Trophoblast cell (in vitro differentiated cells and primary cell): Measurements from ENCODE around the gene CBLN2. TPM values are rescaled to one million over a fixed set of nuclear protein-coding genes. Genes with fewer than 3 reads are reported as not detected.

Experiments
- DNase-seq, 2 donors: peaks; one replicate each; pipeline ENCODE4 v3.0.0-alpha.2; 2016
- H2AFZ ChIP-seq: 2 replicates; pipeline ENCODE4 v1.6.1; 2013; ENCODE audit warnings: low read length, moderate library complexity, mild to moderate bottlenecking; ENCODE audit not compliant: insufficient read depth, poor library complexity
- H2AK5ac ChIP-seq: 2 replicates; pipeline ENCODE4 v1.6.1; 2013; ENCODE audit warnings: mild to moderate bottlenecking, low read length
- H2BK120ac ChIP-seq: 2 replicates; pipeline ENCODE4 v1.6.1; 2013; ENCODE audit warnings: low read length, mild to moderate bottlenecking, moderate library complexity; ENCODE audit not compliant: insufficient read depth, poor library complexity
- H2BK12ac ChIP-seq: 2 replicates; pipeline ENCODE4 v1.6.1; 2013; ENCODE audit warnings: mild to moderate bottlenecking, low read length, moderate library complexity
- H2BK5ac ChIP-seq: 2 replicates; pipeline ENCODE4 v1.6.1; 2013; ENCODE audit warnings: low read length, low read depth, moderate library complexity, mild to moderate bottlenecking; ENCODE audit not compliant: poor library complexity
- H3K14ac ChIP-seq: 2 replicates; pipeline ENCODE4 v1.6.1; 2013; ENCODE audit warnings: mild to moderate bottlenecking, low read length
- H3K18ac ChIP-seq: 2 replicates; pipeline ENCODE4 v1.6.1; 2013; ENCODE audit warnings: mild to moderate bottlenecking, low read length
- H3K23ac ChIP-seq: 2 replicates; pipeline ENCODE4 v1.6.1; 2013; ENCODE audit warnings: low read length
- H3K27ac ChIP-seq: 2 replicates; pipeline ENCODE4 v1.5.1; 2013; ENCODE audit warnings: low read depth, mild to moderate bottlenecking, inconsistent platforms, low read length, moderate library complexity
- H3K27me3 ChIP-seq: 2 replicates; pipeline ENCODE4 v1.6.1; 2013; ENCODE audit warnings: inconsistent platforms, mild to moderate bottlenecking, low read length, moderate library complexity; ENCODE audit not compliant: insufficient read depth
- H3K36me3 ChIP-seq, 2 experiments: 1 replicate in 1 of 2; 2 replicates in 1 of 2; pipeline ENCODE4 v1.6.1; 2013; ENCODE audit warnings: low read length in 2 of 2, mild to moderate bottlenecking in 2 of 2, moderate library complexity in 1 of 2; ENCODE audit not compliant: insufficient read depth in 2 of 2, control insufficient read depth in 1 of 2
- H3K4ac ChIP-seq: 2 replicates; pipeline ENCODE4 v1.6.1; 2013; ENCODE audit warnings: low read depth, mild to moderate bottlenecking, low read length, moderate library complexity
- H3K4me1 ChIP-seq, 2 experiments: 1 replicate in 1 of 2; 2 replicates in 1 of 2; pipeline ENCODE4 v1.6.1; 2013; ENCODE audit warnings: low read length in 2 of 2, mild to moderate bottlenecking in 2 of 2, moderate library complexity in 1 of 2; ENCODE audit not compliant: insufficient read depth in 2 of 2, control insufficient read depth in 1 of 2
- H3K4me2 ChIP-seq: 2 replicates; pipeline ENCODE4 v1.6.1; 2013; ENCODE audit warnings: inconsistent platforms, mild to moderate bottlenecking, low read length, moderate library complexity
- H3K4me3 ChIP-seq: 2 replicates; pipeline ENCODE4 v1.5.1; 2013; ENCODE audit warnings: mild to moderate bottlenecking, low read depth, low read length, inconsistent platforms
- H3K79me1 ChIP-seq: one replicate; pipeline ENCODE4 v1.6.1; 2013; ENCODE audit warnings: low read length
- H3K79me2 ChIP-seq: 2 replicates; pipeline ENCODE4 v1.6.1; 2013; ENCODE audit warnings: low read length, mild to moderate bottlenecking; ENCODE audit not compliant: control insufficient read depth, insufficient read depth, poor library complexity
- H3K9ac ChIP-seq: 2 replicates; pipeline ENCODE4 v1.6.1; 2013; ENCODE audit warnings: mild to moderate bottlenecking, low read length
- H3K9me3 ChIP-seq: 2 replicates; pipeline ENCODE4 v1.6.1; 2013; ENCODE audit warnings: low read depth, mild to moderate bottlenecking, control low read depth, inconsistent platforms, low read length; ENCODE audit not compliant: insufficient read depth
- H4K12ac ChIP-seq: 2 replicates; pipeline ENCODE4 v1.6.1; 2013; ENCODE audit warnings: low read depth, mild to moderate bottlenecking, low read length, moderate library complexity
- H4K8ac ChIP-seq: 2 replicates; pipeline ENCODE4 v1.6.1; 2013; ENCODE audit warnings: low read depth, mild to moderate bottlenecking, low read length, moderate library complexity
- H4K91ac ChIP-seq: one replicate; pipeline ENCODE4 v1.6.1; 2013; ENCODE audit warnings: low read depth, mild to moderate bottlenecking, low read length, moderate library complexity
- WGBS: extraction: QIAGEN DNeasy Blood & Tissue Kit; methylation state at CpG from one replicate; pipeline ENCODE4 v1.1.7; 2013; ENCODE audit warnings: missing lambda C conversion rate; ENCODE audit not compliant: insufficient read length, insufficient coverage; ENCODE audit errors: extremely low coverage; 5-methylcytosine and 5-hydroxymethylcytosine counted together
- polyA plus RNA-seq: library from polyadenylated mRNA; stranded (reverse); fragments of 200-250 nt; gene quantifications from 2 replicates; pipeline ENCODE4 v1.2.3, GENCODE V29; 2013

Gene CBLN2
- 0.26 and 0.36 TPM in 2 replicates for polyA plus RNA-seq

- Histone ChIP-seq H3K36me3 (no peaks in the 10 kb centered on the region), H3K4me1 (peaks cover 17 to 18% of the 10 kb centered on the region in 2 experiments), H2BK12ac (no peak within 1 kb of the TSS), H2AFZ (peak within 1 kb of the TSS; percentile 1), H3K79me2 (no peaks in the 10 kb centered on the region), H3K18ac (no peak within 1 kb of the TSS), H3K4ac (no peak within 1 kb of the TSS), H4K8ac (no peak within 1 kb of the TSS), H3K23ac (no peak within 1 kb of the TSS), H2BK120ac (no peak within 1 kb of the TSS), H3K27me3 (peaks cover 31% of the 10 kb centered on the region), H3K79me1 (no peaks in the 10 kb centered on the region), H3K27ac (no peak within 1 kb of the TSS), H4K91ac (no peak within 1 kb of the TSS), H4K12ac (no peak within 1 kb of the TSS), H3K9me3 (peaks cover 2% of the 10 kb centered on the region), H3K9ac (no peak within 1 kb of the TSS), H3K4me3 (peak within 1 kb of the TSS; percentile 57), H3K14ac (no peak within 1 kb of the TSS), H3K4me2 (peak within 1 kb of the TSS; percentile 94), H2AK5ac (no peak within 1 kb of the TSS), H2BK5ac (no peak within 1 kb of the TSS)
- no CpG with 5 or more reads among the region's 44 CpGs for WGBS
- peak; percentile 1 to 24 for DNase-seq
These were observed at the start of gene CBLN2 for GRCh38 chr18:72544092-72544886. Gene CBLN2, minus strand, starts transcription at chr18:72544342. Its CDS starts 2,182 bp downstream, at chr18:72542160.

- Histone ChIP-seq H2BK5ac (no peak overlapping the region), H3K27me3 (no peaks in the 10 kb centered on the region), H4K91ac (no peak overlapping the region), H3K36me3 (no peaks in the 10 kb centered on the region), H3K4me2 (no peak overlapping the region), H2AK5ac (no peak overlapping the region), H3K18ac (no peak overlapping the region), H3K4me1 (peaks cover 3 to 4% of the 10 kb centered on the region in 2 experiments), H3K9me3 (no peaks in the 10 kb centered on the region), H3K9ac (no peak overlapping the region), H4K8ac (no peak overlapping the region), H3K23ac (no peak overlapping the region), H3K14ac (no peak overlapping the region), H2BK120ac (no peak overlapping the region), H2AFZ (no peak overlapping the region), H3K27ac (no peak overlapping the region), H2BK12ac (no peak overlapping the region), H3K4ac (no peak overlapping the region), H3K4me3 (no peak overlapping the region), H3K79me1 (no peaks in the 10 kb centered on the region), H3K79me2 (no peaks in the 10 kb centered on the region), H4K12ac (no peak overlapping the region)
- DNase-seq = no peak
- WGBS = no CpG with 5 or more reads among the region's 5 CpGs
These were observed 44.2 kb upstream of the CBLN2 start for GRCh38 chr18:72588360-72588759.

- H2AFZ ChIP-seq = no peak overlapping the region
- H3K27ac ChIP-seq = no peak overlapping the region
- H4K12ac ChIP-seq = no peak overlapping the region
- peaks cover 3 to 12% of the 10 kb centered on the region in 2 experiments for H3K4me1 ChIP-seq
- no peaks in the 10 kb centered on the region for H3K9me3 ChIP-seq
- peak overlapping the region; percentile 49 for H3K23ac ChIP-seq
- H3K4me3 ChIP-seq = no peak overlapping the region
- H2BK5ac ChIP-seq = no peak overlapping the region
- no CpG with 5 or more reads among the region's 3 CpGs for WGBS
- H3K36me3 ChIP-seq = no peaks in the 10 kb centered on the region
- H3K4me2 ChIP-seq = no peak overlapping the region
- no peak overlapping the region for H2AK5ac ChIP-seq
- H4K8ac ChIP-seq = no peak overlapping the region
- H3K27me3 ChIP-seq = no peaks in the 10 kb centered on the region
- H2BK120ac ChIP-seq = no peak overlapping the region
- no peak overlapping the region for H3K18ac ChIP-seq
- DNase-seq = no peak
- no peak overlapping the region for H3K9ac ChIP-seq
- no peaks in the 10 kb centered on the region for H3K79me1 ChIP-seq
- H3K14ac ChIP-seq = no peak overlapping the region
- H3K79me2 ChIP-seq = no peaks in the 10 kb centered on the region
- H2BK12ac ChIP-seq = no peak overlapping the region
- no peak overlapping the region for H3K4ac ChIP-seq
- H4K91ac ChIP-seq = no peak overlapping the region
These were observed 40.6 kb upstream of the CBLN2 start for GRCh38 chr18:72584787-72585186.

- Histone ChIP-seq H3K18ac (no peak overlapping the region), H3K36me3 (no peaks in the 10 kb centered on the region), H3K4ac (no peak overlapping the region), H2AFZ (no peak overlapping the region), H3K27ac (no peak overlapping the region), H4K91ac (no peak overlapping the region), H3K4me2 (no peak overlapping the region), H3K79me2 (no peaks in the 10 kb centered on the region), H3K9me3 (no peaks in the 10 kb centered on the region), H2BK5ac (no peak overlapping the region), H2AK5ac (no peak overlapping the region), H4K8ac (no peak overlapping the region), H3K23ac (no peak overlapping the region), H3K14ac (no peak overlapping the region), H3K27me3 (no peaks in the 10 kb centered on the region), H3K9ac (no peak overlapping the region), H3K4me3 (no peak overlapping the region), H3K4me1 (peaks cover 3 to 12% of the 10 kb centered on the region in 2 experiments), H2BK12ac (no peak overlapping the region), H3K79me1 (no peaks in the 10 kb centered on the region), H4K12ac (no peak overlapping the region), H2BK120ac (no peak overlapping the region)
- WGBS = no CpG with 5 or more reads among the region's 3 CpGs
- DNase-seq = no peak
These were observed 37.8 kb upstream of the CBLN2 start for GRCh38 chr18:72581976-72582375.
